H9 (cell line): ENCODE results near the gene ZFAND3. TPM values are rescaled to one million over a fixed set of nuclear protein-coding genes. Genes with fewer than 3 reads are reported as not detected.

Source experiments
- DNase-seq: peaks from one replicate; pipeline ENCODE4 v3.0.0-alpha.2; 2017
- H2AFZ ChIP-seq: one replicate; pipeline ENCODE4 v1.6.1; 2013; ENCODE audit warnings: mild to moderate bottlenecking, low read length, control low read depth, moderate library complexity
- H2AK5ac ChIP-seq: 2 replicates; pipeline ENCODE4 v1.6.1; 2013; ENCODE audit warnings: low read length, control low read depth, mixed read lengths; ENCODE audit not compliant: insufficient read length
- H2BK120ac ChIP-seq: one replicate; pipeline ENCODE4 v1.6.1; 2013; ENCODE audit warnings: low read depth, mild to moderate bottlenecking, low read length, control low read depth, inconsistent platforms; ENCODE audit not compliant: poor library complexity, severe bottlenecking
- H2BK12ac ChIP-seq: 2 replicates; pipeline ENCODE4 v1.6.1; 2013; ENCODE audit warnings: low read length, control low read depth, mixed read lengths, low read depth; ENCODE audit not compliant: insufficient read length
- H2BK15ac ChIP-seq: 2 replicates; pipeline ENCODE4 v1.6.1; 2013; ENCODE audit warnings: low read depth, low read length, control low read depth
- H2BK20ac ChIP-seq: one replicate; pipeline ENCODE4 v1.6.1; 2013; ENCODE audit warnings: low read depth, mild to moderate bottlenecking, low read length, control low read depth, inconsistent platforms; ENCODE audit not compliant: poor library complexity, severe bottlenecking
- H2BK5ac ChIP-seq: 2 replicates; pipeline ENCODE4 v1.6.1; 2013; ENCODE audit warnings: low read length, control low read depth, mixed read lengths; ENCODE audit not compliant: insufficient read length
- H3K14ac ChIP-seq: 2 replicates; pipeline ENCODE4 v1.6.1; 2013; ENCODE audit warnings: low read length, control low read depth; ENCODE audit not compliant: insufficient read depth
- H3K18ac ChIP-seq: 2 replicates; pipeline ENCODE4 v1.6.1; 2013; ENCODE audit warnings: low read depth, mild to moderate bottlenecking, mixed read lengths, low read length, control low read depth; ENCODE audit not compliant: insufficient read length
- H3K23ac ChIP-seq: 2 replicates; pipeline ENCODE4 v1.6.1; 2013; ENCODE audit warnings: low read length, control low read depth, mixed read lengths, low read depth; ENCODE audit not compliant: insufficient read length
- H3K23me2 ChIP-seq: 2 replicates; pipeline ENCODE4 v1.6.1; 2013; ENCODE audit warnings: low read depth, mild to moderate bottlenecking, mixed read lengths, low read length, control low read depth; ENCODE audit not compliant: insufficient read length, poor library complexity, severe bottlenecking
- H3K27ac ChIP-seq: 2 replicates; pipeline ENCODE4 v1.5.1; 2013; ENCODE audit warnings: low read length, control low read depth, mixed read lengths, low read depth; ENCODE audit not compliant: insufficient read length
- H3K27me3 ChIP-seq: 2 replicates; pipeline ENCODE4 v1.6.1; 2013; ENCODE audit warnings: low read length, control low read depth, inconsistent platforms; ENCODE audit not compliant: insufficient read depth
- H3K4ac ChIP-seq: 2 replicates; pipeline ENCODE4 v1.6.1; 2013; ENCODE audit warnings: low read depth, mild to moderate bottlenecking, control low read depth, inconsistent platforms, low read length, moderate library complexity
- H3K4me1 ChIP-seq: 2 replicates; pipeline ENCODE4 v1.6.1; 2013; ENCODE audit warnings: low read length, control low read depth, inconsistent platforms; ENCODE audit not compliant: insufficient read depth
- H3K4me2 ChIP-seq: 2 replicates; pipeline ENCODE4 v1.6.1; 2013; ENCODE audit warnings: low read length, control low read depth, mixed read lengths; ENCODE audit not compliant: insufficient read length, insufficient read depth
- H3K56ac ChIP-seq: 2 replicates; pipeline ENCODE4 v1.6.1; 2013; ENCODE audit warnings: low read depth, mild to moderate bottlenecking, mixed read lengths, low read length, control low read depth; ENCODE audit not compliant: insufficient read length
- H3K79me1 ChIP-seq: 2 replicates; pipeline ENCODE4 v1.6.1; 2013; ENCODE audit warnings: low read depth, mild to moderate bottlenecking, moderate library complexity, low read length, control low read depth, inconsistent platforms; ENCODE audit not compliant: insufficient read depth, poor library complexity, severe bottlenecking
- H3K79me2 ChIP-seq: 2 replicates; pipeline ENCODE4 v1.6.1; 2013; ENCODE audit warnings: low read length, control low read depth, inconsistent platforms; ENCODE audit not compliant: insufficient read depth
- H3K9ac ChIP-seq: 2 replicates; pipeline ENCODE4 v1.6.1; 2013; ENCODE audit warnings: low read length, control low read depth, mixed read lengths; ENCODE audit not compliant: insufficient read length; ENCODE audit errors: extremely low read depth
- H3K9me3 ChIP-seq: one replicate; pipeline ENCODE4 v1.6.1; 2013; ENCODE audit warnings: low read depth, low read length, inconsistent platforms; ENCODE audit not compliant: control insufficient read depth
- H3T11ph ChIP-seq: one replicate; pipeline ENCODE4 v1.6.1; 2013; ENCODE audit warnings: mild to moderate bottlenecking, low read length, control low read depth, inconsistent platforms
- H4K20me1 ChIP-seq: one replicate; pipeline ENCODE4 v1.6.1; 2013; ENCODE audit not compliant: control insufficient read depth, insufficient read length, insufficient read depth
- H4K5ac ChIP-seq: 2 replicates; pipeline ENCODE4 v1.6.1; 2013; ENCODE audit warnings: low read depth, mild to moderate bottlenecking, mixed read lengths, low read length, control low read depth; ENCODE audit not compliant: insufficient read length
- H4K8ac ChIP-seq: replicated peaks from 2 replicates; pipeline ENCODE4 v1.6.1; 2013; ENCODE audit warnings: low read length, control low read depth, mixed read lengths, low read depth; ENCODE audit not compliant: insufficient read length
- H4K91ac ChIP-seq: 2 replicates; pipeline ENCODE4 v1.6.1; 2013; ENCODE audit warnings: low read depth, mild to moderate bottlenecking, moderate library complexity, mixed read lengths, low read length, control low read depth; ENCODE audit not compliant: insufficient read length
- H3K27ac Mint-ChIP-seq, 3 experiments: 2 replicates in 2 of 3; 3 replicates in 1 of 3; pipeline ENCODE4 v1.8.0; 2020 to 2021; ENCODE audit warnings: mixed read lengths in 3 of 3, mild to moderate bottlenecking in 1 of 3, moderate library complexity in 1 of 3
- H3K27me3 Mint-ChIP-seq: 2 replicates; pipeline ENCODE4 v1.8.0; 2021; ENCODE audit warnings: low read depth, mild to moderate bottlenecking, moderate library complexity, mixed read lengths
- H3K36me3 Mint-ChIP-seq, 3 experiments: 2 replicates in 2 of 3; 3 replicates in 1 of 3; pipeline ENCODE4 v1.8.0; 2020 to 2021; ENCODE audit warnings: low read depth in 3 of 3, mixed read lengths in 3 of 3; ENCODE audit not compliant: insufficient read depth in 1 of 3
- H3K4me1 Mint-ChIP-seq, 2 experiments: 2 replicates each; pipeline ENCODE4 v1.8.0; 2020; ENCODE audit warnings: mixed read lengths in 2 of 2
- H3K4me3 Mint-ChIP-seq, 2 experiments: 2 replicates in 1 of 2; 3 replicates in 1 of 2; pipeline ENCODE4 v1.8.0; 2020 to 2021; ENCODE audit warnings: mild to moderate bottlenecking in 2 of 2, mixed read lengths in 2 of 2, moderate library complexity in 1 of 2
- H3K9me3 Mint-ChIP-seq, 2 experiments: 2 replicates in 1 of 2; 3 replicates in 1 of 2; pipeline ENCODE4 v1.8.0; 2020; ENCODE audit warnings: mild to moderate bottlenecking in 2 of 2, mixed read lengths in 2 of 2, moderate library complexity in 1 of 2
- CTCF ChIP-seq: fragments of 200-600 bp; sonication (generic); conservative IDR thresholded peaks from 3 replicates; pipeline ENCODE4 v1.8.0; 2021; ENCODE audit warnings: antibody characterized with exemption, mild to moderate bottlenecking
- WGBS: extraction: QIAGEN DNeasy Blood & Tissue Kit; methylation state at CpG from one replicate; pipeline ENCODE4 v1.1.7; 2013; ENCODE audit warnings: missing lambda C conversion rate, low lambda C conversion rate, mixed read lengths; ENCODE audit not compliant: insufficient read length; ENCODE audit errors: extremely low coverage; 5-methylcytosine and 5-hydroxymethylcytosine counted together
- total RNA-seq: library from RNA; stranded (reverse); gene quantifications from 2 replicates; pipeline ENCODE4 v1.2.1, GENCODE V29; 2021

Gene ZFAND3
- total RNA-seq, 1 experiment from 2014 or later: 57.7 TPM

- no peak overlapping the region for H4K91ac ChIP-seq
- H3K27ac ChIP-seq: no peak overlapping the region
- peaks cover 0 to 7% (median 0%) of the 10 kb centered on the region in 3 experiments; a peak in 2 of 7 replicates for H3K36me3 Mint-ChIP-seq
- H3K9me3 Mint-ChIP-seq: no peaks in the 10 kb centered on the region
- no peak for DNase-seq
- no peak overlapping the region for H2BK12ac ChIP-seq
- H4K20me1 ChIP-seq: no peaks in the 10 kb centered on the region
- H3K4me3 Mint-ChIP-seq: no peak overlapping the region
- H3K27me3 Mint-ChIP-seq: no peaks in the 10 kb centered on the region
- no peak overlapping the region for H3K56ac ChIP-seq
- H3K27ac Mint-ChIP-seq: 0 out of 7 replicates have a peak overlapping the region, but pooled peaks of 1 of the 3 experiments have one; percentile 39
- H3K18ac ChIP-seq: no peak overlapping the region
- no peaks in the 10 kb centered on the region for H3K23me2 ChIP-seq
- H3K79me1 ChIP-seq: no peaks in the 10 kb centered on the region
- H2BK5ac ChIP-seq: no peak overlapping the region
- H3K4ac ChIP-seq: no peak overlapping the region
- H3K9me3 ChIP-seq: no peaks in the 10 kb centered on the region
- no peak overlapping the region for H3T11ph ChIP-seq
- H3K79me2 ChIP-seq: no peaks in the 10 kb centered on the region
- no peak overlapping the region for H3K4me2 ChIP-seq
- no peak overlapping the region for H2BK120ac ChIP-seq
- H2AFZ ChIP-seq: no peak overlapping the region
- H3K9ac ChIP-seq: no peak overlapping the region
- H4K5ac ChIP-seq: no peak overlapping the region
- H2BK15ac ChIP-seq: no peak overlapping the region
- H3K23ac ChIP-seq: no peak overlapping the region
- H3K14ac ChIP-seq: no peak overlapping the region
- TF ChIP-seq CTCF: no peak
- no peaks in the 10 kb centered on the region for H3K27me3 ChIP-seq
- no CpG with 5 or more reads among the region's 2 CpGs for WGBS
- no peak overlapping the region for H2AK5ac ChIP-seq
- peaks cover 39 to 55% of the 10 kb centered on the region in 2 experiments for H3K4me1 Mint-ChIP-seq
- no peak overlapping the region for H2BK20ac ChIP-seq
- no peak overlapping the region for H4K8ac ChIP-seq
- no peaks in the 10 kb centered on the region for H3K4me1 ChIP-seq
Measured at GRCh38 chr6:38148606-38149005, 329.1 kb downstream of the ZFAND3 start.
